ENCODE measurements around the gene SLC51B. TPM values are rescaled to one million over a fixed set of nuclear protein-coding genes. Genes with fewer than 3 reads are reported as not detected.

The SLC51B gene
- total and polyA plus RNA-seq, 10 of the 15 experiments (the other 5 are each of a cell fraction or from before 2014, with no cell fraction given) = 0.05 to 0.17 (median 0.13) TPM; not detected in 7

GRCh38 chr15:65042776-65043327 is 2.3 kb upstream of the SLC51B start:
- DNase-seq (ENCODE audit: low read depth, low spot score) = no peak
- in situ Hi-C loops (cut with MboI) = no loop called here
- no peaks in the 10 kb centered on the region for H3K36me3 ChIP-seq (ENCODE audit: control insufficient read depth in 2 of 2, insufficient read depth in 2 of 2, low read length in 1 of 2)

More at GRCh38 chr15:65042776-65043327, 2.3 kb upstream of the SLC51B start:
- POLR2A ChIA-PET = interaction anchor here (0.6 to 2.5 kb wide), 3 partner anchors 9 to 62 kb away, joined by 3 to 6 read pairs (median 3); no protein-coding TSS in a partner anchor
- H3K4me2 ChIP-seq (ENCODE audit: control insufficient read depth, insufficient read depth) = no peak overlapping the region
- H4K20me1 ChIP-seq (ENCODE audit: control insufficient read depth, insufficient read depth) = no peaks in the 10 kb centered on the region
- no peak overlapping the region for H3K27ac ChIP-seq (ENCODE audit: control insufficient read depth, insufficient read depth)
- H3K4me1 ChIP-seq (ENCODE audit: control insufficient read depth, insufficient read depth, low read length) = no peaks in the 10 kb centered on the region
- no peaks in the 10 kb centered on the region for H3K9me3 ChIP-seq (replicated peaks; ENCODE audit: control insufficient read depth, insufficient read depth, low read length)
- no peak overlapping the region for H3K9ac ChIP-seq (ENCODE audit: control insufficient read depth, insufficient read depth, low read length)
- CTCF ChIA-PET = interaction anchor here (0.5 to 3.5 kb wide), 10 partner anchors 9 to 781 kb away, joined by 3 to 22 read pairs (median 4); no protein-coding TSS in a partner anchor
- no peak overlapping the region for H2AFZ ChIP-seq (ENCODE audit: control insufficient read depth, low read depth, low read length)
- FAIRE-seq (no peak), ATAC-seq (no peak)
- intact Hi-C loops (cut with micrococcal nuclease; ENCODE audit: unreplicated experiment) = no loop called here
- SMC1A ChIA-PET (ENCODE audit: uncharacterized antibody, unreplicated experiment) = interaction anchor here (0.8 to 4.9 kb wide), 2 partner anchors 9 to 310 kb away, joined by 3 to 28 read pairs; no protein-coding TSS in a partner anchor
- 43% methylated on average over 4 of the region's 4 CpGs for WGBS (ENCODE audit: insufficient coverage, insufficient replicate concordance, low lambda C conversion rate, missing lambda C conversion rate)
- no peaks in the 10 kb centered on the region for H3K27me3 ChIP-seq (replicated peaks in 1 of 2; ENCODE audit: control insufficient read depth in 2 of 2, insufficient read depth in 2 of 2, low read length in 1 of 2)
- RAD21 ChIA-PET (ENCODE audit: unreplicated experiment) = interaction anchor here (1.0 to 3.3 kb wide), 3 partner anchors 9 to 41 kb away, joined by 3 to 20 read pairs (median 4); no protein-coding TSS in a partner anchor
- H3K79me2 ChIP-seq (ENCODE audit: control insufficient read depth, insufficient read depth, low read length) = no peaks in the 10 kb centered on the region
- no TSS peak for BruUV-seq (replicated peaks)
- no peak for TF ChIP-seq HDGF (IDR thresholded peaks at IDR 0.05)
- TF ChIP-seq YY1 (IDR thresholded peaks at IDR 0.05; ENCODE audit: low read depth, low read length) = no peak
- no peak for TF ChIP-seq RBBP5 (conservative IDR thresholded peaks at IDR 0.05)
- TF ChIP-seq POLR2AphosphoS5 (IDR thresholded peaks at IDR 0.05; ENCODE audit: low read length) = no peak
- TF ChIP-seq KAT2A (conservative IDR thresholded peaks at IDR 0.05; ENCODE audit: control insufficient read depth, low read depth, low read length) = no peak
- no peak for TF ChIP-seq TAF1 (IDR thresholded peaks at IDR 0.05; ENCODE audit: borderline replicate concordance, low read depth, low read length)
- no peak for TF ChIP-seq JUND (IDR thresholded peaks at IDR 0.05; ENCODE audit: low read depth, low read length)
- TF ChIP-seq SUPT20H (IDR thresholded peaks at IDR 0.05; ENCODE audit: borderline replicate concordance, control insufficient read depth, low read depth, low read length) = no peak
- no peak for TF ChIP-seq E2F4 (IDR thresholded peaks at IDR 0.05; ENCODE audit: low read depth, low read length)
- no peak for TF ChIP-seq USF1 (IDR thresholded peaks at IDR 0.05; ENCODE audit: borderline replicate concordance, extremely low read length, insufficient read depth, low read depth, low read length)
- TF ChIP-seq ZNF24 (IDR thresholded peaks at IDR 0.05) = no peak
- TF ChIP-seq YBX1 (IDR thresholded peaks at IDR 0.05) = no peak
- TF ChIP-seq, protein P1, sequence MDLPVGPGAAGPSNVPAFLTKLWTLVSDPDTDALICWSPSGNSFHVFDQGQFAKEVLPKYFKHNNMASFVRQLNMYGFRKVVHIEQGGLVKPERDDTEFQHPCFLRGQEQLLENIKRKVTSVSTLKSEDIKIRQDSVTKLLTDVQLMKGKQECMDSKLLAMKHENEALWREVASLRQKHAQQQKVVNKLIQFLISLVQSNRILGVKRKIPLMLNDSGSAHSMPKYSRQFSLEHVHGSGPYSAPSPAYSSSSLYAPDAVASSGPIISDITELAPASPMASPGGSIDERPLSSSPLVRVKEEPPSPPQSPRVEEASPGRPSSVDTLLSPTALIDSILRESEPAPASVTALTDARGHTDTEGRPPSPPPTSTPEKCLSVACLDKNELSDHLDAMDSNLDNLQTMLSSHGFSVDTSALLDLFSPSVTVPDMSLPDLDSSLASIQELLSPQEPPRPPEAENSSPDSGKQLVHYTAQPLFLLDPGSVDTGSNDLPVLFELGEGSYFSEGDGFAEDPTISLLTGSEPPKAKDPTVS (IDR thresholded peaks at IDR 0.05; ENCODE audit: low read depth, low read length) = no peak
- no peak for TF ChIP-seq PML (IDR thresholded peaks at IDR 0.05; ENCODE audit: low read length)
- no peak for TF ChIP-seq MYB (IDR thresholded peaks at IDR 0.05; ENCODE audit: borderline replicate concordance, low read depth, low read length)
- no peak for TF ChIP-seq POU2F2 (IDR thresholded peaks at IDR 0.05; ENCODE audit: borderline replicate concordance, low read depth, low read length)
- TF ChIP-seq BHLHE40 (IDR thresholded peaks at IDR 0.05; ENCODE audit: borderline replicate concordance in 1 of 2, low read depth in 2 of 2, low read length in 1 of 2) = no peak
- no peak overlapping the region for H3K4me3 ChIP-seq
